HG03575 (cell line): Measurements from ENCODE around the gene ARIH1.

Experiments used
- ATAC-seq: cut with Tn5 transposase; IDR thresholded peaks from one replicate; pipeline ENCODE4 v1.9.1; 2021; ENCODE audit not compliant: unreplicated experiment, insufficient number of reproducible peaks, low FRiP score; ENCODE audit errors: extremely low read depth

The ARIH1 gene

DNA sequence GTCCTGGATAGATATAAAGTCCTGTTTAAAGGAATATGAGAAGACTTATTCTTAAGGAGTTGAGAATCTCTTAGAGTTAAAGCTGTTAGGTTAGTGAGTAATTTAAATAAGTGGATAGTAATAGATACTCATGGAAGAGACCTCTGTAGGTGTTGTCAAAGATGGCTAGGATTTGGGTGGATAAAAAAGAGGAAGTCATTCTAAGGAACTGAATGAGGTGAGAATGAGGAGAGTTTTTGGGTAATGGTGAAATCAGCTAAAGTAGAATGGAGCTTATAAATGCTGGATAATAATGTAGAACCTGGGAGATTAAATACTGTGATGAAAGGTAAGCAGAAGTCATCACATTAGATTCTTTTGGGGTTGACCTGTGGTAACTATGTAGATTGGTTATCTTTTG lies 8.1 kb downstream of the ARIH1 start:
- ATAC-seq, result no peak

DNA sequence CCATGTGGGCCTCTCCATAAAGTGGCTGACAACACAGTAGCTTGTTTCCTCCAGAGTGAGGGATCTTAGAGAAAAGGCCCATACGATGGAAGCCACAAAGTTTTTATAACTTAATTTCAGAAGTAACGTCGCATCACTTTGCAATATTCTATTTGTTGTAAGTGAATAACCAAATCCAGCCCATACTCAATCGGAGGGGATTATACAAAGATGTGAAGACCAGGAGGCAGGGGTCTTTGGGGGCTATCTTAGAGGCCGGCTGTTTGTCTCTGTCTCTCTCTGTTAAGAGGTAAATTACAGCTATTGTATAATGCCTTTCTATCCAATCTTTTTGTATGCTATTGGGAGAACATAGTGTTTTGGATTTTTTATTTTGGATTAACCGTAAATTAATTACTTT lies 9.1 kb downstream of the ARIH1 start:
- no peak for ATAC-seq

DNA sequence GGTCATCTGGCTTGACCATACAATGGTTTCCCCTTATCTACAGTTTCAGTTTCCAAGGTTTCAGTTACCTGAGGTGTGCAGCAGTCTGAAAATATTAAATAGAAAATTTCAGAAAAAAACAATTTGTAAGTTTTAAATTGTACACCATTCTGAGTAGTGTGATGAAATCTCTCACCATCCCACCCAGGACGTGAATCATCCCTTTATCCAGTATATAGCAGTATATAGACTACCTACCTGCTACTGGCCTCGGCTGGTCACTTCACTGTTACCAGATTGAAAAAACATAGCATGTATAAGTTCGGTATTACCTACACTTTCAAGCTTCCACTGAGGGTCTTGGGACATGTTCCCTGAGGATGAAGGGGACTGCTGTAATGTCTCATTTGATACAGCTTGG lies 12.0 kb downstream of the ARIH1 start:
- ATAC-seq, result no peak

DNA sequence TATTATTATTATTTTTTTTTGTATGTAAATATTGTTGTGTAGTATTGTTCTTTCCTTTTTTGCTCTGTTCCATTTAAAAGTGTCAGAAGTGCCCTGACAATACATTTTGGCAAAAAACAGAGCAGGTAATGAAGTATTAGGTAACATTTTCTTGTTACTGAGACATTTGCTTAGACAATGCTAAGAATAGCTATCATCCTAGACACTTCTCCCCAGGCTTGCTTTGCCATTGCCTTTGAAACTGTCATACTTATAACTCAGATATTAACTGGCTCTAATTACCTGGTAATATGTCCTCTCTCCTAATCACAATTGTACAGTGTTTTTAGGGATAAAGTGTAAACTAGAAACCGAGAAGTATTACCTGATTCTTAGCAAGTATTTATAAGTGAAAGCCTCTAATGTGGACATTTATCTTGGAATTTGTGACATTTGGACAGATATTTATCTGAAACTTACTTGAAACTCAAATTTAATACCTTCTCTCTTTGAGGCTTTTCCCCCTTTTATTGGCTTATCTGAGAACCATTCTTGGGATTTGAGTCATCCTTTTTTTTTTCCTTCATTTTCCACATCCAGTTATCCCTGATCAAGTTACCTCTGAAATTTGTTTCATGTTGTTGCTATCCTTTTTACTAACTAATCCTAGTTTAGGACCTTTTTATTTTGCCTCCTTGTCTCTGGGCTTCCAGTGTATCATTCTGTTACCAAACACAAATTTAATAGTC lies 13.1 kb downstream of the ARIH1 start:
- ATAC-seq, result no peak

DNA sequence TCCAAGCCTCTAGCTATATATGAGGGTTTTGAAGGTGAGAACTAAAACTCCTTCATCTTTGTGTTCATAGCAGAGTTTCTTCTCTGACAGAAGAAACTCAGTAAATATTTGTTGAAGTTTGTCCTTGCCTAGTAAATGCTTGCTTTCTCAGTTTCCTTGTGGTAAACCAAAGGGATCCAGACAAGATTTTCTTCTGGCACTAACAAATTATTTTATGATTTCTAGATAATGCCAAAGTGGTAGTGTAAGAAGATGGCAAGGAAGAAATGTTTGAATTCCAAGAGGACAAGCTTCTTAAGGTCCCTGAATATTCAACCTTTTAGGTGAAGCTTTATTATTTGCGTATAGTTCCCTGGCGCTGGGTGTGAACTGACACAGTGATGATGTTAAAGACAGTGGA lies 14.4 kb downstream of the ARIH1 start:
- no peak for ATAC-seq

DNA sequence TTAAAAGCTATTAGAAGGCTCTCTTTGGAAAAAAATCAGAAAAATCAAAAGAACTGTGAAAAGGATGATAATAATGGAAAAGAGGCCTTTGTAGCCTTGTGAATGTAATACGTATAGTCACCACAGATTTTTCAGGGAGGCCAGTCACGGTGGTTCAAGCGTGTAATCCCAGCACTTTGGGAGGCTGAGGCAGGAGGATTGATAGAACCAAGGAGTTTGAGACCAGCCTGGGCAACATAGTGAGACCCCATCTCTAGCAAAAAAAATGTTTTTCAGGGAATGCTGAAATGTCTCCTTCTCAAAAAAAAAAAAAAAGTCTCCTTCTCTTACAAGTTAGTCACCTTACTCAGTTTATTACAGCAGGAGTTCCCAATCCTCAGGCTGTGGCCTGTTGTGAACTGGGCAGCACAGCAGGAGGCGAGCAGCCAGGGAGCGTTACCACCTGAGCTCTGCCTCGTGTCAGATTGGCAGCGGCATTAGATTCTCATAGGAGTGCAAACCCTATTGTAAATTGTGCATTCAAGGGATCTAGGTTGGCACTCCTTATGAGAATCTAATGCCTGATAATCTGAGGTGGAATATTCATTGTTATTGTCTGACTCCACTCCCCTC lies 15.9 kb downstream of the ARIH1 start:
- ATAC-seq, result no peak

DNA sequence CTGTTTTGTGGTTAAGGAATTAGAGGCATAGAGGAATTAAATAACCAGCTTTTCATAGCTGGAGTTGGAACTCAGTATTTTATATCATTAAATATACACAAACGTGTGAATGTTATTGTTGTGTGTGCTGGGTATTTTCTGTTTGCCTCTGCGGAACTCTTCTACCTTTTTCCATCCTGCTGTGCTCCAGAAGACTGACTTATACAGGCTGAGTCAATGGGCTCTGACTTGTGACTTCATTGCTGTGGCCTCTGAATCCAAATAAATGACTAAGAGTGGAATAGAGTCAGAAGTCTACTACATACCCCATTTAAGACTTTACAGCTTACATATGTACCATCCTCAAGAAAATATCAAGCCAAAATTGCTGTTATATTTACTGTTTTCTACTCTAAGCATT lies 17.6 kb downstream of the ARIH1 start:
- no peak for ATAC-seq

DNA sequence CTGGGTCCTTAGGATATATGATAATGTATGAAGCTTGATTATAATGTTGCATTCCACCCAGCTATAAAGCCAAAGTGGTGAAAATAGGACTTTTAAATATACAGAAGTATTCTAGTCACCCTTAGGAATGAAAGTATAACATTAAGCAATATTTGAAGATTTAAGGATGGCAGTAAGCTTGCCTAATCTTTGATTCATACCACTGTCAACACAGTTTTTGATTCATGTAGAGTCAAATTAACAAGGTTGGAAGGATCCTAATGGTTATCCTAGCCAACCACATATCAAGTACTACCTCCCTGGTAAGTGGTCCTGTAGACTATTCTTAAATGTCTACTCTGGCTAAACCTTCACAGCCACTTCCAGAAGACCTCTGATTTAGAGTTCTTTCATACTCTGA lies 18.6 kb downstream of the ARIH1 start:
- ATAC-seq, result no peak

DNA sequence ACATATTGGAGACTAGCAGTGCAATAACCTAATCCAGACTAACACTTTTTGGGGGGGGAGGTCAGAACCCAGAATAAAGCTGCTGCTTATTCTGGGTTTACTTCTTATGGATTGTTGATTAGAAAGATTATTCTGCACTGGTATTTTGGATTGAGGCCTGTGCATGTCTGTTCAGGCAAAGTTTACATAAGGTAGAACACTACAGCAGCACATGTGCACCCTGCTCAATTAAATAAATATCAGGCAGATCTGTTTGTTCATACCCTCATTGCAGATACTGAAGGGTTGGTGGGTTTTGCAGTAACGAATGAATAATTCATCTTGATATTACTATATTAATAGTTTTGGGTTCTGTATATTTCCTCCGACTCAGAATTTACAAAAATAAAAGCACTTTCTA lies 19.1 kb downstream of the ARIH1 start:
- no peak for ATAC-seq

DNA sequence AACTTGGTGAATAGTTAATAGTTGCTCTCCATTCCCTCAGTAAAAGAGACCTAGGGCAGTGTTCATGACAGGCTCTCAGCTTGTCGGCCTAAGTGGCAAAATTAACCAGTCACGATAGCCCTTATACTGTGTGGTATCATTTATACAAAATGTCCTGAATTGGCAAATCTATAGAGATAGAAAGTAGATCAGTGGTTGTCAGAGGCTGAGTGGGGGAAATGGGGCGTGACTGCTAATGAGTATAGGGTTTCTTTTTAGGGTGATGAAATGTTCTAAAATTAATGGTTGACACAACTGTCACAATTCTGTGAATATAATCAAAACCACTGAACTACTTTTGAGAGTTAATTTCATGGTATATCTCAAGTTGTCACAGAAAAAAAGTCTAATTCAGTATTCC lies 20.9 kb downstream of the ARIH1 start:
- no peak for ATAC-seq

DNA sequence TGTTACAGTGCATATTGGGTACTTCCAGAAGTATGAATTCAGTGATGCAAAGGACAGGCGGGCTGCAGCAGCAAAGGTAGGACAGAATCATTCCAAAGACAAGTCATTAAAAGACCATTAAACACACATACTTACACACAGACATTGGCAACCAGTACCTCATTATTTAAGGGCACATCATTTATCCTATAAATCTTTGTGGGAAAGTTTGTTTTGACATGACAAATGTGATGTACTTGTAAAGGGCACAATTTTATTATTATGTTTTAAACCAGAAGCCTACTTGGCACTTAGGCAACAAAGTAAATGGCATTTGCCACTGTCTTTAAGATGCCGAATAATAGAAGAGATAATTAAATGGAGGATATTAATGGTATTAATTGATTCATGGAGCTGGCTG lies 22.7 kb downstream of the ARIH1 start:
- ATAC-seq, result no peak

DNA sequence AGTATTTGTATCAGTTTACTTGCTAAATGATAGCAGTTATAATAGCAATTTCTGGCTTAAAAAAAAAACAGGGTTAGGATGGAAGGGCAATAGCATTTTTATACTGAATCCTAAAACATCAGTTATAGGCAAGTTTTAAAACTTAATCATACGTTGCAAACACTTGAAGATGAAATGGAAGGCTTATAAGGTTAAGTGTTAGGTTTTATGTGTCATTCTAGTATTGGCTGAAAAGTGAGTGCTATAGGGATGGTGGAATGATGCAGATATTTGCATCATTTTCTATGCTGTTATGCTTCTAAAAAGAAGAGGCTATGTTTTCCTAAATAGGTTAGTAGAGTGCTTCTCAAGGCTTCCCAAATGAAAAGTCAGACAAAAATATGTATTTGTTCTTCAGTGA lies 23.3 kb downstream of the ARIH1 start:
- no peak for ATAC-seq

DNA sequence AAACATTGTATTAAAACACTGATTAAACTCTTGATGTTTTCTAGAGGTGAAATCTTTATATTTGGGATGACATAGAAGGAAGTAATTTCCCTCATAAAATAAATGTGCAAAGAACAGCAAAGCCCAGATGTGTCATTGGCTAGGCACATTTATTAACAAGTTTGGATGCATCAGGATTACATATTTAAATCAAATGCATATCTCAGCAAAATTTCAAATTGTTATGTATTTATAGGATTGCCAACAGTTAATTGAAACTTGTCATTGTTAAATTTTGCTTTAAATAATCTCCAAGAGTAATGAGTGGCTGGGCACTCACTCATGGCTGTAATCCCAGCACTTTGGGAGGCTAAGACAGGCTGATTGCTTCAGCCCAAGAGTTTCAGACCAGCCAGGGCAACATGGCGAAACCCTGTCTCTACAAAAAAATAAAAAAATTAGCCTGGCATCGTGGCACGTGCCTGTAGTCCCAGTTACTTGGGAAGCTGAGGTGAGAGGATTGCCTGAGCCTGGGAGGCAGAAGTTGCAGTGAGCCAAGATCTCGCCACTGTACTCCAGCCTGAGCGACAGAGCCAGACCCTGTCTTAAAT lies 28.2 kb downstream of the ARIH1 start:
- ATAC-seq, result no peak

DNA sequence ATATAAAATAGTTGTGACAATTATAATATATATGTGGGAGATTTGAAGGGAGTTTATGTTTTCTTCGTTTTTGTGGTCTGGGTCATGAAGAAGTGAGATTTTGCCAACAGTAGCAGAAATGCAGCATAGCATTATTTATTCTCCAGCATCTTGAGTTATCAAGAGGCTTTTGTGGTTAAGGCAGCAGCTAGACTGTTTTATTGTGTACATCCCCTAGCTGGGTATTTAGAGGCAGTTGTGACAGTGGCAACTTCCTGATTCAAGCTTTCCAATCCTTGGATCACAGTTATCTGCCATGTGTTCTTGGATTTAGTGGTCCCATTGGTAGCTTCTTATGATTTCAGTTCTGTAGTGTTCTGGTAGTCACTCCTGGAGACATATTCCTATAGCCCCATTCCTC lies 29.0 kb downstream of the ARIH1 start:
- ATAC-seq, result no peak

DNA sequence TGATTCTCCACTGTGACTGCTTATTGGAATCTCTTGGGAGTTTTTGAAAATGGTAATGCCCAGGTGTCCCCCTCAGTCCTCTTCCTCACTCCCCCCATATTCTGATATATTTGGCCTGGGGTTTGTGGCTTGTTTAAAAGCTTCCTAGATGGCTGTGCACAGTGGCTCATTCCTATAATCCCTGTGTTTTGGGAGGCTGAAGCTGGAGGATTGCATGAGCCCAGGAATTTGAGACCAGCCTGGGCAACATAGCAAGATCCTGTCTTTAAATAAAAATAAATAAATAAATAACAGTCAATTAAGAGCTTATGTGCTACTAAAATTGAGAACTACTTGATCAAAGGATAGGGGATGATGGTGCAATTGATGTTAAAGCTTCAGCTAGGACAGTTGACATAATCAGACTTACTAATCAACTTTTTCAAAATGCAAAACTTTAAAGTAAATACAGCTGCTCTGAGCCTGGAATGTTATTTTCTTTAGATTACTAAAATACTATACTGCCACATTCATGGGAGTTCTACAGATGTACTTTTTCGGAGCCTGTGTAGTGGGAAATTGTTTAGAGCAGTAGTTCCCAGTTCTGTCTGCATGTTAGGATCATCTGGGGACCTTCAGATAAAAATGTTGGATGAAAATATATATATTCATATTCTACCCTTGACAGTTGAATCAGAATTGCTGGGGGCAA lies 33.4 kb downstream of the ARIH1 start:
- no peak for ATAC-seq

DNA sequence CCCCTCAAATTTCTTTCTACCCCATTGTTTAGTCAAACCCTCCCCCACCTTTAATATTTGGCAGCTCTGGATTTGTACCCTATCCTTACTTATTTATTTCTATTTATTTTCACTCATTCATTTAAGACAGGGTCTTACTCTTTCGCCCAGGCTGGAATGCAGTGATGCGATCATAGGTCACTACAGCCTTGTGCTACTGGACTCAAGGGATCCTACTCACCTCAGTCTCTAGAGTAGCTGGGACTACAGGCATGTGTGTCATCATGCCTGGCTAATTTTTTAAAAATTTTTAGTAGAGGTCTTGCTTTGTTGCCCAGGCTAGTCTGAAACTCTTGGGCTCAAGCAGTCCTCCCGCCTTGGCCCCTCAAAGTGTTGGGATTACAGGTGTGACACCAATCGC lies 35.4 kb downstream of the ARIH1 start:
- no peak for ATAC-seq

DNA sequence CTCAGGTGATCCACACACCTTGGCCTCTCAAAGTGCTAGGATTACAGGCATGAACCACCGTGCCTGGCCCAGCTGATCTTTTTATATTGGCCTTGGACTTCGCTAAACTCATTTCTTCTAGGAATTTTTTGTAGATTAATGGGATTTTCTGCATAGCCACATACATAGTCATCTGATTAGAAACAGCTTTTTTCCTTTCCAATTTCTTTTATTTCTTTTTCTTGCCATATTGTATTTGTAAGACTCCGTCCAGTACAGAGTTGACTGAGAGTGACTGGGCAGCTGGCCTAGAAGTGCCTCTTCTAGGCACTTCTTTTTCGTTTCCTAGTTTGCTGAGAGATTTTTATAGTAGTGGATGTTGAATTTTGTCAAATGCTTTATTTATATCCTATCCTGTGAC lies 37.4 kb downstream of the ARIH1 start:
- no peak for ATAC-seq

DNA sequence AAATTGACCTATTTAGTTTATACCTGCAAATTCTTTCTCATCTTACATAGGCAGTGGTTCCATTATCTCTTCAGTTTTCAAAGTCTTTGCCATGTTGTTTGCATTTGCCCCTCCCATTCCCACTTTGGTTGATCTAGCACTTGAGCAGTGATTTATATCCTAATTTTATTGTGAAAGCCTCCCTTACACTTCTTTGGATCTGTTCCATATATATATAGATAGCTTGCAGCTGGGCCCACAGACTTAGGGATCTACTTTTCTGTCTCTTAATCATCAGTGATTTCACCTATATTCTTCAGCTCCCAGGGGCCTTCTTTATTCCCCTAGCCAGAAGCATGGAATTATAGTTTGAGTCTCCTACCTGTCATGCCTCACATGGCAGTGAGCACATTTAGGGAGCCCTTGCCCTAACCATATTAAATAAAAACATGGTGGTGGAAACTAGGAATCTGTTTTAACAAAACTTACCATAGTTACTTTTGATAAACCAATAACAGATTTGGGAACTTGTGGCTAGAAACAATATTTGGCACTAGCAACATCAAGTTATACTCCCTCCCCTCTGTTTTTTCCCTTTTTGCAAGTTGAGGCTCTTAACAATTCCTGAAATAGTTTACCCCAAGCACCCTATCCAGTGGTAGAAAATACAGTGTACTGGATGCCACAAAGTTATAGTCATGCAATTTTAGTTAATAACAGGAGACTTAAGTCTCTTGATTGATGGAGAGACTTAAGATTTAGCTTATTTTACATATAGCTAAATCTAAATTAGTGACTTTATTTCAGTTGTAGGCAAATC lies 41.7 kb downstream of the ARIH1 start:
- no peak for ATAC-seq

DNA sequence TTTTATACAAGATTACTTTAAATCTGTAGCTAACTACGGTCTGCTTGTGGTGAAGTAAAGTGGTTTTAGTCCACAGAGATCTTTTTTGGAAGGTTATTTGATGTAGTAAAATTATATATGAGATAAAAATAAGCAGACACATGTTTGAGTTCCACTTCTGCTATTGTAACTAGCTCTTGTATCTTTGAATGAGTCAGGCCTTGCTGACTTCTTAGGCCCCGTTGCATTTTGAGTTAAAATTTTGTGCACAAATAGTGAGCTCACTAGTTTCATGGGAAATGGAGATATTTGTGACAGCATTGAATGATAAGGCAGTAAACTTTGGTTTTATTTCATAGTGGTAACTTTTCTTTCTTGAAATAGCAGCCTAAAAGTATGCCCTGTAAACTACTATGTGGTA lies 42.6 kb downstream of the ARIH1 start:
- ATAC-seq, result no peak
